Activated naive CD4-positive, alpha-beta T cell treated with anti-CD3 and anti-CD28 coated beads, Interleukin-2, amount 50 U/mL, for 16 hours (primary cell): Measurements from ENCODE around the gene MEIOB.

Source experiments
- DNase-seq: peaks from one replicate; pipeline ENCODE4 v3.0.0-alpha.2; 2020

The MEIOB gene

GRCh38 chr16:1874854-1875253 lies 2.9 kb upstream of the MEIOB start:
- no peak for DNase-seq

GRCh38 chr16:1870365-1871082 lies 1.4 kb downstream of the MEIOB start:
- no peak for DNase-seq

- DNase-seq = no peak
Measured at GRCh38 chr16:1865902-1866690, 5.9 kb downstream of the MEIOB start.

- DNase-seq = no peak
Measured at GRCh38 chr16:1863681-1864460, 8.1 kb downstream of the MEIOB start.

GRCh38 chr16:1862394-1862793 lies 9.6 kb downstream of the MEIOB start:
- DNase-seq = no peak

- DNase-seq = no peak
Measured at GRCh38 chr16:1861730-1862129, 10.2 kb downstream of the MEIOB start.

- no peak for DNase-seq
Measured at GRCh38 chr16:1859650-1860049, 12.3 kb downstream of the MEIOB start.

- no peak for DNase-seq
Measured at GRCh38 chr16:1858189-1858865, 13.6 kb downstream of the MEIOB start.

GRCh38 chr16:1857433-1858097 lies 14.4 kb downstream of the MEIOB start:
- no peak for DNase-seq

GRCh38 chr16:1851793-1852192 lies 20.2 kb downstream of the MEIOB start:
- no peak for DNase-seq

- no peak for DNase-seq
Measured at GRCh38 chr16:1850981-1851380, 21.0 kb downstream of the MEIOB start.

GRCh38 chr16:1846416-1846815 lies 25.5 kb downstream of the MEIOB start:
- no peak for DNase-seq

GRCh38 chr16:1845985-1846384 lies 26.0 kb downstream of the MEIOB start:
- no peak for DNase-seq

GRCh38 chr16:1839554-1839953 lies 32.4 kb downstream of the MEIOB start:
- DNase-seq = no peak

- no peak for DNase-seq
Measured at GRCh38 chr16:1834096-1834495, 37.9 kb downstream of the MEIOB start.

GRCh38 chr16:1832838-1833454 lies 39.0 kb downstream of the MEIOB start:
- DNase-seq = no peak

- DNase-seq = no peak
Measured at GRCh38 chr16:1831186-1832075, 40.5 kb downstream of the MEIOB start.

- DNase-seq = no peak
Measured at GRCh38 chr16:1830213-1830612, 41.8 kb downstream of the MEIOB start.

- no peak for DNase-seq
Measured at GRCh38 chr16:1828645-1829410, 43.1 kb downstream of the MEIOB start.
